ENCODE results near the gene NKAIN4.

The NKAIN4 gene

GRCh38 chr20:63254232-63254605, at the start of gene NKAIN4:
Gene NKAIN4 (minus strand): TSS chr20:63254463. CDS start chr20:63254450, 13 bp downstream.
- no peak for DNase-seq

- no peak for DNase-seq
Observed at GRCh38 chr20:63303095-63303666, 48.9 kb upstream of the NKAIN4 start.

- DNase-seq = no peak
Observed at GRCh38 chr20:63301671-63302070, 47.4 kb upstream of the NKAIN4 start.

GRCh38 chr20:63298731-63299312, 44.6 kb upstream of the NKAIN4 start:
- no peak for DNase-seq

GRCh38 chr20:63297796-63298572, 43.7 kb upstream of the NKAIN4 start:
- no peak for DNase-seq

- no peak for DNase-seq
Observed at GRCh38 chr20:63297371-63297781, 43.1 kb upstream of the NKAIN4 start.

GRCh38 chr20:63296531-63297299, 42.5 kb upstream of the NKAIN4 start:
- DNase-seq = no peak

- no peak for DNase-seq
Observed at GRCh38 chr20:63295846-63296245, 41.6 kb upstream of the NKAIN4 start.

- DNase-seq = no peak
Observed at GRCh38 chr20:63295422-63295821, 41.2 kb upstream of the NKAIN4 start.

GRCh38 chr20:63295018-63295417, 40.8 kb upstream of the NKAIN4 start:
- no peak for DNase-seq

GRCh38 chr20:63294536-63294900, 40.3 kb upstream of the NKAIN4 start:
- no peak for DNase-seq

- DNase-seq = no peak
Observed at GRCh38 chr20:63293871-63294535, 39.7 kb upstream of the NKAIN4 start.

GRCh38 chr20:63293456-63293855, 39.2 kb upstream of the NKAIN4 start:
- no peak for DNase-seq

- no peak for DNase-seq
Observed at GRCh38 chr20:63292904-63293303, 38.6 kb upstream of the NKAIN4 start, which contains the start of gene COL20A1. Gene COL20A1 (plus strand): TSS chr20:63293186. CDS start chr20:63295108, 1,922 bp downstream.

- no peak for DNase-seq
Observed at GRCh38 chr20:63292292-63292701, 38.0 kb upstream of the NKAIN4 start.

GRCh38 chr20:63291811-63292210, 37.5 kb upstream of the NKAIN4 start:
- DNase-seq = no peak

GRCh38 chr20:63290677-63291472, 36.6 kb upstream of the NKAIN4 start:
- no peak for DNase-seq

- DNase-seq = no peak
Observed at GRCh38 chr20:63290136-63290676, 35.9 kb upstream of the NKAIN4 start.

- no peak for DNase-seq
Observed at GRCh38 chr20:63289311-63290135, 35.3 kb upstream of the NKAIN4 start.

- no peak for DNase-seq
Observed at GRCh38 chr20:63288581-63289251, 34.5 kb upstream of the NKAIN4 start.
